Stimulated activated CD8-positive, alpha-beta memory T cell treated with anti-CD3 and anti-CD28 coated beads, Interleukin-12 subunit alpha, Interleukin-12 subunit beta, amount 100 ng/mL, for 24 hours (primary cell): ENCODE measurements around the gene ELP4.

Source experiments
- DNase-seq: peaks from one replicate; pipeline ENCODE4 v3.0.0-alpha.2; 2020; ENCODE audit errors: extremely low read depth

Gene ELP4

DNA sequence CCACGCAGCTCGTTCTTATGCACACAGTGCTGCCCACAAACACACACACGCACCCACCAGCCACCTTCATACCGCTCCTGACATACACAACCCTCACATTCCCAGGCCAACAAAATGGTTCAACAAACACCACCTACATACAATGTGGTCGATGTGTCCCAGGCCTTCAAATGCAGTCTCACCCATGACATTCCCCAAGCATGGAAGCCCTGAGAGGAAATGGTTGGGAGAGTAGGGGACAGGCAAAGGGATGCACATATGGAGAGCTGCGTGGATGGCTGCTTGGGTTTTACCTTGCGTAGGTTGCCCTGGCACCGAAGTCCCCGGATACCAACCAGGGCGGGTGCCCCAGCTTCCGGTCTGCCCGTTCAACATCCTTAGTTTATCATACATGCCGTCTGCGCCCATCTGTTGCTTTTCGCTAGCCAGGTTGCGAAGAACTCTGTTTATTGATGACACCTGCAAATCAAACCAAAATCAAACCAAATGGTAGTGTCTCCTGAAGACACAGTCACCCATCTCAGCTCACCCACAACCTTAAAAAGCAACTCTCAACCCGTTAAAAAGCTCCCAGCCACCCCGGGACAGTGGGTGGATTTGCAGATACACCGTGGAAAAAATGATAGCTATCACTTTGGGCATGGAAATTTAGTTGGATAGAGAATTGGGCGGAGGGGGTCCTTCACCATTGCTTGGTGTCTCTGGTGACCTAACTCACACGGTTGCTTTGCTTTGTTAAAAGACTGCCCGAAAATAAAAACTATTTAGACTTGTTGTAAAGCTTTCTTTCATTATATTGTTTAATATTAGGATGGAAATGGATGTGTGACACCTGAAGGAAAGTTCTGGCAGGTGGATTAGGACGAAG, 291.1 kb downstream of the ELP4 start:
- DNase-seq, result no peak

DNA sequence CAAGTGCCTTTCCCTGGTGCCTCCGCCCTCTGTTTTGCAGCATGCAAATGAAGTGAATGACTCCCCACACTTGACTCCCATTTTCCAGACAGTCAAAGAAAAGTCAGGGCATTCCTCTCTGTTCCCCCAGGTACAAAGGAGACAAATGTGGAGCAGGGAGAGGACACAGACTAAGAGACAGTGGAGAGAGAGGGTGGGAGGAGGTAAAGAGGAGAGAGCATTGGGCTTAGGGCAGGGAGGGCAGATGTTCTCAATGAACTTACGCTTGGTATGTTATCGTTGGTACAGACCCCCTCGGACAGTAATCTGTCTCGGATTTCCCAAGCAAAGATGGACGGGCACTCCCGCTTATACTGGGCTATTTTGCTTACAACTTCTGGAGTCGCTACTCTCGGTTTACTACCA, 291.7 kb downstream of the ELP4 start:
- DNase-seq, result no peak

DNA sequence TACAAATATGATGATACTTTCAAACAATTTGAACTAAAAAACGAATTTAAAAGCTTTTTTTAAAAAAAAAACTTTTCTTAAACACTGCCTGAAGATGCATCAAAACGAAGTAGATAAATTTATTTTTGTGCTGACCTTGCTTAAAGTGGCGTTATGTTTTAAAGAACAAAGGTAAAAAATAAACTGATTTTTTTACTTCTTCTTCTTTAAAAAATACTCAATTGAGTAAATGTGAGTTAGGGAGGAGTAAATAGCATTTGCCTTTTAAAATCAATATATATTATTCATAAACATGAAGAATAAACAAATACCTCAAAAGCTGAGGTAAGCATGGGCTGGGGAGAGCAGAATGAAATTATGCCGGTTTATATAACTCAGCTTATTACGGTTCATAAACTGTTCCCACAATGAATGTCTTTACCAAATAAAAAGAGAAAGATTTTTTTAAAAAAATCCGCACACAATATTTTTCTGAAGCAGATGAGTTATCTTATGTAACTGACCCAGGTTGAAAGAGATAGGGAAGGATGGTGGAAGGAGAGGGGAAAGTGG, 292.5 kb downstream of the ELP4 start:
- no peak for DNase-seq

DNA sequence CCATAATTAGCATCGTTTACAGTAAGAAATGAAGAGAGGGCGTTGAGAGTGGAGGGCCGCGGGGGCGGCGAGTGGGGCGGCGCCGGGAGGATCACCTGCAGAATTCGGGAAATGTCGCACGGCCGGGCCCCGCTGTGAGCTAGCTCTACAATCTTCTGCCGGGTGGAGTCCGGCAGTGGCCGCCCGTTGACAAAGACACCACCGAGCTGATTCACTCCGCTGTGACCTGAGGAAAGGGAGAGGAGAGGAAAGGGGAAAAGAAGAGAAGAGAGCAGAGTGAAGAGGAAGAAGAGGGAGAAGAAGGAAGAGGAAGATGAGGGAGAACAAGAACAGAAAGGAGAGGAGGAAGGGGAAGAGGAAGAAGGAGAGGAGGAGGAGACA, 293.0 kb downstream of the ELP4 start:
- DNase-seq, result no peak

DNA sequence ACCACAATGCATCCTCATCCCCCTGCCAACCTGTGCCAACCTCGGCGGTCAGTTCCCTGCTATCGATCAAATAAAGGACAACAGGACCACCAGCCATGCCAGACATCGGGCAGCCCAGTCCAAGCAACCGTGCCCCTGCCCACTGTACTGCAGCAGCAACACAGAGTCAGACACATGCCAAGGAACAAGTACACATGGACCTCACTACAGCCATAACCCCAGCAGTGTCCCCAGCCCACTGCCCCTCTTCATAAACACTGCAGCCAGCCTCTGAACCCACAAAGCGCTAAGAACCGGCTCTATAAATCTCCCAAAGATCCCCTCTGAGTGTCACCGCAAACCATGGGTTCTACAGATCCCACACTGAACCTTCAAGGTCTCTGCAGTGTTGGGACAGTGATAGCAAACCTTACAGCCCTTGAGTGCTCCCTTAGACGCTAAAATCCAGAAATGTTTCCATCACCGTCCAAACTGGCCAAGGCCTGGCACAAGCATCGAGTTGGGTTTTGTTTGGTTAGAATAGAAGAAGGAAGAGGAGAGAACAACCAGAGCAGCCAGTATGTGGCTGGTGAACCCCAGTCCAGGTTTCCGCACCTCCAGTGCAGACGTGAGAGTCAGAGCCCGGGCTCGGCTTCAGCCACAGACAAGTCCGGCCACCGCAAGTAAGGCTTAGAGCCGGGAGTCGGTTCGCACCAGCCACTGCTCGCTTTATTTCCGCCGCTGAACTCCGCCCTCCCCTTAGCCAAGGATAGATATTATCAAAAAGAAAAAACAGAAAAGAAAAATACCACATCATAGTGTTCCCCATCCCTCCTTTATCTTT, 293.6 kb downstream of the ELP4 start:
- no peak for DNase-seq

DNA sequence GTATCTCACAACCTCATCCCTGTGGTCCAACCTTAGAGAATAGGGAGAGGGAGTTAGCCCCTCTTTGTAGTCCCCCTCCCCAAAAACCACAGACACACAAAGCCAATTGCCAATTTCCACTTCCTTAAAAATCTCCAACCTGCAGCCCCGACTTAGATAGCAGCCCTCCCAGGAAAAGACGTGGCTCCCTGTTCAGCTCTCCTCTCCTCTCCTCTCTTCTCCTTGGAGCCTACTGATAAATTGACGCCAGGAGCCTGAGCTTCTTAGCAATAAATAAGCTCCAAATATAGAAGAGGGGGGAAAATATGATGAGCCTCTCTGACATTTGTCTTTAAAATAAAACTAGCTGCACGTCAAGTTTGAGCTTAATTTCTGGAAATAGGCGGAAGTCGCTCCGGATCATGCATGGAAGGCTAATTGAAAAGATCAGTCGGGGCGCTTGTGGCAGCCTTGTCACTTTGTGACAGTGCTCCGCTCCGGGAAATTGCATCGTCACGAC, 294.3 kb downstream of the ELP4 start:
- DNase-seq, result no peak

DNA sequence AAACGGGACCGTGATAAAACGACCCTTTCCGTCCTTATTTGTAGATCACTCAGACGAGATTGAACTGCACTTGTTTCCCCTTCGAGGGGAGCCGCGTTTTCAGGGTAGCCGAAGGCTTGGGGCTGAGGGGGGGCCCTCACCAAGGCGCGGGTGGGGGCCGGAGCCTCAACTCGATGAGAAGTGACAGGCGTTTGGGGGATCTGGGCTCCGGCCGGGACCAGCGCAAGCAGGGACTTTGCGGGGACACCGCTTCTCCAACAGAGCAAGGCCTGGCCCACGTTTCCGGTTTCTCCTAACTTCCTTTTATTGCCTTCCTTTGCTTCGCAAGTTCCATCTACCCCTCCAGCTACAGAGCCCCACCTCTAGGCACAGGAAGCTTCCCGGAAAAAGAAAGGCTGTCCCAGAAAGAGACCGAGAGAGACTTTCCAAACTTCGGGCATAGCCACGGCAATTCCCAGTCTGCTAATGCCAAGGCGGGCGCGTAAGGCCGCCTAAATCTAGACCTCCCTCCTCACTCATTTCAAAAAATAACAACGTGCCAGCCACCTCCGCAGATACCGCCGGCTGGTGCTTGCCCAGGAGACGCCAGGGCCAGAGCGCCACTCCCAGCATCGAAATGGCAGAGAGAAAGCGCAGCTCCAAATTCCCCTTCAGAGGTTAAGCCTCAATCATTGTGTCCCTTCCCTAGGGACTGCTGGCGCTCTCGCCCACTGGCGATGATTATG, 294.9 kb downstream of the ELP4 start:
- no peak for DNase-seq

DNA sequence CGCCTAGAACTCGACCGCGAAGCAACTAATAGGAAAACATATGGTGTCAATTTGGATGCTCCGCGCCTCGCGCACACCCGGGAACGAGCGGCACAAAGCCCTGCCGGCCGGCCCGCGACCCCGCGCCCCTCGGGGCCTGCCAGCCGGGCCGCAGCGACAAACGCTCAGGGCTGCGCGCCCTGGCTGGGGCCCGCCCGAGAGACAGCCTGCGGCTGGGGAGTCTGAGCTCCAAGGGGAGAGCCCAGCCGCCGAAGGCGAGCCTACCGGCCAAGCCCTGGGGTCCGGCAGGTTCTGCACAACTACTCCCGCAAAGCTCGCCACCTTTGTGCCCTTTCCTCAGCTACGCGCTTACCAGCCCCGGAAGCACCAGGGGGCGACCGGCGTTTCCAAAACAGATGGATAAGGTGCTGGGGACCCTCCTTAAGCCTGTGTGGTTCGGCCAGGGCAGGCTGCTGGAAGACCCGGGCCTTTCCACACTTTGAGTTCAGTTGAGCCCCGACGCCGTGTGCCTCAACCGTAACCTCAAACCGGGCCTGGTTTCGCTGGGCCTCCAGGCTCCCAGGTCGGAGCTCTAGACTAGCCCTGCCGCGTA, 295.6 kb downstream of the ELP4 start:
- DNase-seq, result no peak

DNA sequence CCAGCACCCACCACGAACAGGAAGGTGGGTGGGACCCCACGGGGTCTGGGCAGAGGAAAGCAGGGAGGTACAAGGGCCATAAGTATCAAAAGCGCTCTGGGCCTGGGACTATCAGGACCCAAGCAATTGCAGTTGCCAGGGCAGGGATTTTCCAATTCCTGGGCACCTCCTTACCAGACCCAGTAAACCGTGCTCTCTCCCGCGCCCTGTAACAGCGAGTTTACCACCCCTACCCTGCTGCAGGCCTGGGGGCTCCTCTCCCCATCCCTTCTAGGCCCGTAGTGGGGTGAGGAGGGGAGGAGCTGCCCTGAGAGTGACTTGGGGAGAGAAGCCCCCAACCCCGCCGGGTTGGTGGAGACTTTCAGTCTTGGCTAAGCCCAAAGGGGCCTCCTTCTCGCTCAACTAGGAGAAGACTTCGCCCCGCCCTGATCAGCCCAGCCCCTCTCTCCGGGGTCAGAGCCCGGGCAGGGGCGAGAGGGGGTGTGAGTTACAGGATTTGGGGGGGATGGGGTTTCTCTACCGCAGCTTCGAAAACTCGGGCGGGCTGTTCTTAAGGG, 296.1 kb downstream of the ELP4 start:
- DNase-seq, result no peak

DNA sequence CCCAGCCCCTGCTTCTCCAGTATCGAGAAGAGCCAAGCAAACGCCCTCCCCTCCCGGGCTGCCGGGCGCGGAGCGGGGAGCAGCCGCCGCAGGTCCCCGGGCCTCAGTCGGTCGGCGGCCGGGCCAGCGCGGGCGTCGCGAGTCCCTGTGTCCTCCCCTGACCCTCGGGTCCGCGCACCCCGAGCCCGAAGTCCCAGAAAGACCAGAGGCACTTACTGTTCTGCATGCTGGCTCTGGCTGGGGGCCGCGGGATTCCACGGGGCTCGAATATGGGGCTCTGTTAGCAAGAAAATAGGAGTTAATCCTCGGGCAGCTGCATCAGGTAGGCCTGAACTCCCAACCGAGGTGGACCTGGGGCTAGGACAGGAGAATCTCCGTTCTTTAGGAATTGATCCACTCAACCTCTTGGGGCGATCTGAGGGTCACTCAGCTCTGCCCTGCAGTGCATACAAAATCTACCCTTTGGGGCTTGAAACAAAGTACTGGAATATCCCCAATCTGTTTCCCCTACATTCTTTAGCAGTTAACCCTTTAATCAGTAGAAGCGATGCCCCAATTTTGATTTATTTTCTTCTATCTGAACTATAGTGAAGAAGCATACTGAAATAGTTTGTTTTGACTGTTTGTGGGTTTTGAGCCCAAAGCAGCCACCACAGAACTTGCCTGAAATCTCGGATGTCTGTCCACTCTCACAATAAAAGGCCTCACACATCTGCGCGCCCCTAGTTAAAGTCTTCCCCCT, 296.8 kb downstream of the ELP4 start:
- no peak for DNase-seq

DNA sequence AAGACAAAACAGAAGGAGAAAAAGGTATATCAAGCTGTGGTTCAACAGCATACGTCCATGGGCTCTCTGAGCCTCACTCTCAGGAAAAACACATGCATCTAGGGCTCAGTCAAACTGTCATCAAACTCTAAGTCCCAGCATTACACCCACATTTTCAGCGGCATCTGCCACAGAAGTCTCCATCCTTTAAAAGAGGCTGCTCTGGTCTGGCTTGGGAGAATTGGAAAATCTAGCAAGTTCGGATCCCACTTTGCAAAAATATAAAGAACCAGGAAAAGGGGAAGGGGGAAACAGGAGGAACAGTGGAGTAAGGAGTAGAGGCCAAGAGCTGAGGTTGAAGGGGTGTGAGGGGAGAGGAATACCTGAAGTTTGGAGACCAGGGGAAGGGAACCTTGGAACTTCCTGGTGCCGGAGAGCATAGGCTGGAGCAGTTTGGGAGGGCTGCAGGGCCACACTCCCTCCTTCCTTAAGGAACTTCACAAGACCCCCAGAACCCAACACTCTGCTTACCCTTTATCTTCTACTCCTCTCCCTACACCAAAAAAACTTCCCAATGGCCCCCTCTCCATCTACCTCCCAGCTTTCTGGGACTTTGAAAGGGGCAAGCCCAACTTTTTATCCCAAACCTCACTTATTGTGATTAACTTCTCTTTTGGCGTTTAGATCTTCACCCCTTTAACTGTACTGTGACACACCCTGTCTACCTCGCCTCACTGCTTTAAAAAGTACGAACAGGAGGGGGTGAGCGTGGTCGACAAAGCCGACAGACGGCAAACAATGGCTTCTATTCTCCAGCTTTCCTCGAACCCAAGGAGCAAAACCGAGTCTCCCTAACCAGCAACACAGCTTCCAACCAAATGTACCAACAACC, 297.6 kb downstream of the ELP4 start:
- no peak for DNase-seq

DNA sequence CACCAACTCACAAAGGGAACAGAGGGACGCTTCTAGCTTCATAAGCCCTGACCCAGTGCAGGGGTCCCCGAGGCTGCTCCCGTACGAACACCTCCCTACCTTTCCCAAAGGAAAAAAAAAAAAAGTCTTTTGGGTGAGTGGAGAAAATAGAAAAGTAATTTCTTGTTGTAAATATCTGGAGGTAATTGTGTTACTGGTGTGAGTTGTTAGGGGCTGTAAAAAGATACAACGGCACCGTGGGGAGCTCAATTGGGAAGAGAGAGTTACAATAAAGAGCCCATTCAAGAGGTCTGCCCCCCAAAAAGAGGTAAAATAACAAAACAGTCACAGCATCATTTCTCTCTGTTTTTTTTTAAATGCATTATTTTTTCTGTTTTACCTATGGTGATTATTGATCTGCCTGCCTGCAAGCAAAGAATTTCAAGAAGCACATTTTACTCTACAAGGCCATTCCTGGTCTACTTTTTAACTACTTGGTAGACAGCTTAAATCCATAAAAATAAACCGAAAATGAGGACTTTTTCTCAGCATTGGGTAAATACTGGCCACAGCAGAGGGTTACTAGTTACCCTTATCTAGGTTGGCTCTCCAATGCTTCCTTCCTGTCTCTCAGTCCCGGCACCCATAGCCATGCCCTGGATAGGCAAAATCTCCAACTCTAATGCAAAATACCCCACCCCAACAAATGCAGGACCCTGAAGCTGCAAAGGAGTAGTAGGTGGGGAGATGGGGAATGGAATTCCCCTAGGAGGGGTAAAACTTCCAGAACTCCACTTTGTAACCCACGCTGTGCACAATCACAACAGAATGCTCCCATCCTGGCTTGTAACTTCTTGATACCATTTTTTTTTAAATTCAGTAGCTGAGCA, 298.5 kb downstream of the ELP4 start:
- no peak for DNase-seq

DNA sequence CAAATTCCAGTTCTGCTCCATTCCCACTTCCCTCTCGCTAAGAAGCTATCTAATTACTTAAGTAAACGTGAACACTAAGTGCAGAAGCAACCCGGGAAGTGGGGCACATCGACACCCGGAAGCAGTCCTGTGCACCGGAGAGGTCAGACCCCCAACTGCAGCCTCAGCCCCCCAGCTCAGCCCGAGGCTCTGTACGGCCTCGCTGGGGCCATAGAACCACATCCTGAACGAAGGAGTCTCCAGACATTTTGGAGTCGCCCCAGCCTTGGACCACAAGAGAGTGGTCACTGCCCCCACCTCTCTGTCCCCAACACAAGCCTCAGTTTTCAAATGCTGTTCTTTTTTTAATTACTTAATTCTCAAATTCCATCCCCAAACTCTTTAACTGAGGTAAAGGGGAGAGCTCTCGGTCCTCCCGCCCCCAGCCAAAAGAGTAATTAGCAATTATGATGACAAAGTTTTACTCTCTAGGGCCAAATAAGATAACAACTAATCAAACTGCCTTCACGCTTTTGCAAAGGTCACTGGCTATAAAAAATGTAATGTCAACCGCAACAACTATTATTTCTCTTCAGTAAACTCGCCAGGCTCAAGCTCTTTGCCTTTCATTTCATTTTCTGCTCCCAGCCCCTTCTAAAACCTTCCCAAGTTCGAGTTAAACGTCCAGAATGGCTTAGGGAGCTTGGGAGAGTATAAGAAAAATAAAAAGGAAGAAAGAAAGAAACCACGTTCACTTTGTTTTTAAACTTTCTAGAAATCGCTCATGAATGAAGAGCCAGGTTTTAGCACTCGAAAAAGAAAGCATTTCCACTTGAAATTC, 299.4 kb downstream of the ELP4 start:
- DNase-seq, result no peak

DNA sequence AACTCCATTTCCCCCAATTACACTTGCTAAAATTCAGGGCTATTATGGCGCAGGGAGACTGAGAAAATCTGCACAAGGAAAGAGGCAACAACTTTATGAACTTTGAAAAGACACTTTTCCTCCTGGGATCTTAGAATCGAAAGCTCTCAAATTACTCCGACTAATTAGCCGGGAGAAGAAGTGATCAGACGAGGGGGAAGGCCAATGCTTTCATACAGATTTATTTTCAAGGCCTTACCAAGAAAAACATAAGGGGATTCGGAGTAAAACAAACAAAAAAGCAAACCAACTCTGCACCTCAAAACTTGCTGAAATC, 299.9 kb downstream of the ELP4 start:
- DNase-seq, result no peak

DNA sequence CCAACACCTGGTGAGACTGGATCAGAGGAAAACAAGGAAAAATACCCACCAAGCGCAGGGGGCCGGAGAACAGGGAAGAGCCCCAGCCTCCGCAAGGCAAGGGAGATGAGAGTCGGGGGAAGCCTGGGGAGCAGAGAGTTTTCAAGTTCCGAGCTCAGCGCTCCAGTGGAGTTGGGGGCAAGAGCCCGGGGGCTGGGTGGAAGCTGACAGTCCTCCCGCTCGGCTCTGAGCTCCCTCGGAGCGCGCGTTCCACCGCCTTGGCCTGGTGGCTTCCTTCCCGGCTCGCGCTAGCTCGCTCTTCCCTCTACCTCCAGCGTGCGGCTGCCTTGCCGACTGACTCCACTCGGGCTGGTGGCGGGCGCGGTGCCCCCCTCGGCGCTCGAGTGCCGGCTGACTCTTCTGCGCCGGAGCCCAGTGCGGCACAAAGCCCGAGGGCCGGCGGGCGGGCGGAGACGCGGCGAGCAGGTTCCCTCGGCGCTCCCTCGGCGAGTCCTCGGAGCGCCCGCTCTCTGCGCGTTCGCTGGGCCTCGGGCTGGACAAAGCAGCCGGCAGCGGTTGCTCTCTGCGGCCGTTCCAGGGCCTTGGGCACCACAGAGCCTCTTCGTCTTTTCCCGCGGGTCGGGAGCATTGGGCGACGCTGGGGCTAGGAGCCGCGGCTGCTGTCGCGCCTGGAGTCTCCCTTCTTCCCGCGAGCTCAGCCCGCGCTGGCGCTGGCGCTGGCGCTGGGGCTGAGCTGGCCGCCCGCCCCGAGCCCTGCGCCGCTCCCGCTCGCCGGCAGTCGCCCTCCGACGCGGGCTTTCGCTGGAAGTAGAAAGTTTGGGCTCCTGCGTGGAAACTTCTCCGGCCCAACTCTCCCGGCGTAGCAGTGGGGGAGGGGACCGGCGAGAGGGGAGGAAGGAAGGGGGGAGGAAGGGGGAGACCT, 300.6 kb downstream of the ELP4 start:
- no peak for DNase-seq

DNA sequence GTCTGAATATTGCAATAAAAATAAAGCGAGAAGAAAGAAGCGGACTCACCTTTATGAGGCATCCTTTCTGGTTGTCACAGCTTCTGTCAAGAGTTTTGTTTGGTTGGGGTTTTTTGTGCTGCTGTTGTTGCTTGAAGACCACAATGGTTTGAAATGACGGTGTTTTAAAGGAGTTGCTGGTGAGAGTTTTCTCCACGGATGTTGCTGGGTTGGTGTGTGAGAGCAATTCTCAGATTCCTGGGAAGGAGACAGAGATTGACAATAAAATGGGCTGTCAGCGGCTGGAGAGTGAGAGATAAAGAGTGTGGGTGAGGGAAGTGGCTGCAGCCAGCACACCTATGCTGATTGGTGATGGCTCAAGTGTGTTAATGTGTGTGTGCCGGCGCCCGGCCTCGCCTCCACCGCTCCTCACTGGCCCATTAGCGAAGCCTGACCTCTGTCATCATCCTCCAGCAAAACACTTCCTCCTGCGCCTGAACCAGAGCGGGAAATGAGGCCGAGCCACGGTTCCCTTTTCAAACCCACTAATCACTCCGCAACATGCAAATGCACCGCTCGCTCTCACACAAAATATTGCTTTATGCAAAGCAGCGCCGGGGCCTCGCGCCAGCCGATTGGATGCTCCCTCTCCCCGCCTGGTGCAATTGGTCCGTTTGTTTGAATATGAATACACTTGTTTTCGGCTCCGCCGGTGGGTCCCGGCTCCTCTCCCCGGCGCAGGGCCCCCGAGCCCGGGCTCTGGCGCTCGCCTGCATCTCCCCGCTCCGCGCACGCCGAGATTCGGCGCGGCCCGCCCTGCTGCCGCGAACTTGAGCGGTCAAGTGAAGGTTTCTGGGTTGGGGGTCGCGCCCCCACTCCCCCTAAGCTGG, 301.4 kb downstream of the ELP4 start, which contains the start of gene PAX6:
TSS of gene PAX6 (minus strand) at position 544 of the 869 bp plus-strand sequence. CDS start 4,911 bp downstream, outside the sequence.
- DNase-seq, result no peak
